GM11168 (cell line): Measurements from ENCODE around the gene PCGF1.

Experiments used
- in situ Hi-C: fragments of 300-500 bp; cut with MboI; formaldehyde crosslinking; loops from one replicate; pipeline ENCODE4 v1.12.0; 2022; ENCODE audit warnings: low sequenced_read_pairs; ENCODE audit not compliant: unreplicated experiment

PCGF1 gene

GRCh38 chr2:74457129-74457548 is 50.4 kb downstream of the PCGF1 start:
- in situ Hi-C loops, result no loop called here
